ENCODE results near the gene TFAM.
"Not testable (repeated sequence)": the region's sequence is repeated elsewhere in the genome, so short reads cannot be mapped to it uniquely, and the experiment has no call there.

TFAM gene

DNA sequence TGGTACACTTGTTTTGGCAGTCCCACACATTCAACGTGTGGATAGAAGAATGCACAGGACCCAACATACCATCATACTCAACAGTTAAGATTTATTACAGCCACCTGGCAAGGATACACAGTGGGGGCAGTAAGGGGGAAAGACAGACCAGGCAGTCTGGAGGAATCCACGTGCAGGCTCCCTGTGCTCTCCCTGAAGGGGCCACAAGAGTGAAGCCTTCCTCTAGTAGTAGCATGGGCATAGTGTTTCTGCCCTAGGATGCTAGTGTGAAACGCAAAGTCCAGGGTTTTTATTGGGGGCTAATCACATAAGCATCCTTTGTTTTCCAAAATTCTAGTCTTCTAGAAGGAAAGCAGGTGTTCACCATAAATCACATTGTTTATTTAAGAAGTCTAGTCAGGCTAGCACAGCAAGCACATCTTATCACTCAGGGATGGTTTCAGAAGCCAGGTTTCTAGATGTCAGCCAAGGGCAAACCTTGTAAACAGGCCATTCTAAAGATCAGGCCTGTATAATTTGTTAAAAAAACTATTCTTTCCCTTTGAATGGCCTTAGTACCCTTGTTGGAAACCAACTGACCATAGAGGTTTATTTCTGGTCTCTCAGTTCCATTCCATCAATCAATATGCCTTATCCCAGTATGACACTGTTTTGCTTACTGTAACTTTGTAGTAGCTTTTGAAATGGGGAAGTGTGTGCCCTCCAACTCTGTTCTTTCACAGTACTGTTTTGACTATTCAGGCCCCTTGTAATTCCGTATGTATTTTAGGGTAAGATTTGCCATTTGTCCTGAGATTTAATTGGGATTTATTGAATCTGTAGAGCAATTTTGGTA lies 12.4 kb upstream of the TFAM start:
- FAIRE-seq, result no peak
- DNase-seq (ENCODE audit: insufficient read length, low spot score), result no peak

DNA sequence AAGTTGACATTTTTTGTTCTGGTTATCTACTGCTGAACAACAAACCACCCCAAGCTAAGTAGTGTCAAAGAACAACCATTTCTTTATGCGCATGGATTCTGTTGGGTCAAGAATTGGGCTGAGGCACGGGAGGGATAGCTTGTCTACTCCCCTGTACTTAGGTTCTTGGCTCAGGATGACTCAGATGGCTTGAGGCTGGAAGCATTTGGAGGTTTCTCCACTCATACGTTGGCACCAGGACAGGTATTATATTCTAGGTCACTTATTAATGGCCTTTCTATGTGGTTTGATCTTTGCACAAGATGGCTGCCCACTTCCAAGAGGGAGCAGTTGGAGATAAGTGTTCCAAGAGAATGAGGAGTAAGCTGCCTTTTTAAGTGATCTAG lies 11.8 kb upstream of the TFAM start:
- DNase-seq (ENCODE audit: insufficient read length, low spot score) (no peak), FAIRE-seq (no peak)

DNA sequence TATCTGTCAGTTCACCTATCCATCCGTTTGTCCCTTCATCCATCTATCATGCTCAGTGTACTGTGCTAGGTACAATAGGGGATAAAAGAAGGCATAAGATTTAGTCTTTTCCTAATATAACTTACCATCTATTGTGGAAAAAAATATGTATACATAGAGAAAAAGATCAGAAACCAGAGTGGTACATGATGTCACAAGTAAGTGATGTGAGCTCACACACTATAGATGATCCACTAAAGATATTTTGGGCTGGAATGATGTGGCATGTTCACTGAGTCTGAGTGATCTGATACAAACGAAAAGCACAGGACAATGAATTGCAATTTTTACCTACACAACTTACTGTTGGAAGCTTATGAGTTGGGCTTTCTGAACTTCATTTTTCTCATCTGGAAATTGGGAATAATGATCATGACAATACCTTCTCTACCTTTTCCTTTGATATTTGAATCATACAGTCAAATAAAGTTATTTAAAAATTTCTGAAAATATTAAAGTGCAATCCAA lies 2.7 kb upstream of the TFAM start:
- DNase-seq (ENCODE audit: insufficient read length, low spot score), result no peak
- FAIRE-seq, result no peak

DNA sequence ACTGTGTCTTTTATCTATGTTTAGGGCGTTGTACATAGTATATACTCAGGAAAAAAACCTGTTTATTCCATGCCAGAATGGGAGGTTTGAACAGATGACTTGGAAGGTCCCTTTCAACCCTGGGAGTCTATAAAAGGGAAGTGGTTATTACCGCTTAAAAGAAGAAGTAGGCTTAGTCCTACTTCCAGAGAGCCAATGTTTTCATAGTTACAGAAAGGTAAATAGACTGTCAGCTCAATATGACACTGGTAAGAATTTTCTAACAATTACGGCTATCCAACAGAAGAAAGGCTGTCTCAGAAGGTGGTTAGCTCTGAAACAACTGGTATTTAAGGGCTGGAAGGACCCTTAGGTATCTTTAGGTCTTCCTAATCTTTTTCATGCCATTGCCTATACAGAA lies 1.1 kb upstream of the TFAM start:
- FAIRE-seq (no peak), DNase-seq (ENCODE audit: insufficient read length, low spot score) (no peak)

DNA sequence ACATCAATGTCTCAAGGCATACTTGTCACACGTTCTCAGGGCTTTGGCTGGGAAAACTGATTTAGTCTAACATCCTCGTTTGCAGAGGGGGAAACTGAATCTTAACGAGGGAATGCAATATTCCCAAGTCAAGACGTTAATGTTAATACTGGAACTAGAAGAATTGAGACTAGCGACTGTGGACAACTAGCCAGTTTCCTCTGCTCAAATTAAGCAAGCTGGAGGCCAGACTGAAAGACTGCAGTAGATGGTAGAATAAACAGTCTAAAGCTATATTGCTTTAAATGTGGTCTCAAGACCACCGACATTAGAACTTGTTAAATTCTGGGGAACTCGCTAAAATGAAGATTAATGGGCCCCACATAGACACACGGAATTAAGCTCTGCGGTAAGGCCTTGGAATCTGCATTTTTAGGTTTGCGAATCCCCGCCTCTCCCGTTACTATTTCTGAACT lies 639 bp upstream of the TFAM start:
- FAIRE-seq, result no peak
- no peak for DNase-seq (ENCODE audit: insufficient read length, low spot score)

DNA sequence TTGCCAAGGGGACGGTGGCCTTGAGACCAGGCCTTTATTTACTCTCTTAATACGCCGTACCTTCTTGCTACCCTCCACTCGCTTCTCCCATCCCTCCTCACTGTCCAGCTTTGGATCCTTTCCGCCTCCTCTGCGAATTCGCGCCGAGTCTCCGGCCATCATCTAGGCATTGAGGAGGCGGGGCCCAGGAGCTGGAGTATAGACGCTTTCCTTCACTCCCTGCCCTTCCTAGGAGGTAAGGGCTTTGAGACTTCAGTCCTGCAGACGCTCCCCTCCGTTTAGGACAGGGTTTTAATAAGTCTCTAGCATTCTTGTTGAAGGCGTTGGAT lies 538 bp downstream of the TFAM start:
- DNase-seq (ENCODE audit: insufficient read length, low spot score) (peak; percentile 17), FAIRE-seq (no peak)

DNA sequence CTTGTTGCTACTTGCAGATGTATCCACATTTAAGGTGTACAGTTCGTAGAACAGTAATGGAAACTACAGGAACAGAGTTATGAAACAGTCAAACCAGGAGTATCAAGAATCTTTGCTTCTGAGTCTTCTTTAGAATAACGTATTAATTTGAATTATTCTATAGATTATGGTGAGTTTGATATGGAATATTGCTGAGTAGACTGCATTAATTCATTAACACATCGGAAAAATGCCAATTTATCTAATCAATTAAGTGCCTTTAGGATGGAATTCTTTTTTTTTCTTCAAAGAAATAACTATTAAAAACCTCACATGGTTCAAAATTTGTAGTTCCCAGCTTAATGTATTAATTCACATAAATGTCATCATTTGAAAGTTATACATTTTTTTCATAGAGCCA lies 3.8 kb downstream of the TFAM start:
- FAIRE-seq (no peak), DNase-seq (ENCODE audit: insufficient read length, low spot score) (no peak)

DNA sequence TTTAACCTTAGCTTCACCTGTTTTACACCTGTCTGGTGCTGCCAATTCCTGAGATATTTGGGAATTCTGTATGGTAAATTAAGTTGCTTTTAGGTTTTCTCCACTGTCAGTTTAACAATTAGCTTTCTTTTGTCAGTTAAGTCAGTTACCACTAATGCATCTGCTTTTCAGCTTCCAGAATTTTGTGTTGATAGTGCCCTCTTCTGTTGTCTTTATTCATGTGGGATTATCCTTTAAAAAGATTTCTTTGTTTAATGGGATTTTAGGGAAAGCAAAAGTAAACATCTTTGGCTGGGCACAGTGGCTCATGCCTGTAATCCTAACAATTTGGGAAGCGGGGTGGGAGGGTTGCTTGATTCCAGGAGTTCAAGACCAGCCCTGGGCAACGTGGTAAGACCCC lies 8.1 kb downstream of the TFAM start:
- FAIRE-seq (no peak), DNase-seq (ENCODE audit: insufficient read length, low spot score) (no peak)

DNA sequence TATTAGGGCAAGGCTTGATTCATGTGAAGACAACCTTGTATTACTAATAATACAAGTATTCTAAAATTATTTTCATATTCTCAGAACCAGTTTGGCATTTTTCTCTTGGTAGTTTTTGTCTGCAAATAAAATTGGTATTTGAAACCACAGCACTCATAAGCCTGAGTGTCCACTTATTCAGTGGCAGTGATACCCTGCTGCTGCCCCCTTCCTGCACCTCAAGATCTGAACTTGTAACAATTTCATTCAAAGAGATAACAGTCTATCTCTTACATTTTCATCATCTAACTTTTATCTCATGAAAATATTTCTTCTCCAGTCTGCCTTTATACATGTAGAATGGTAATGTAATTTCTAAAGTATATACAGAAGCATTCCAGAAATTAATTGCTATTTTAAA lies 9.3 kb downstream of the TFAM start:
- DNase-seq (ENCODE audit: insufficient read length, low spot score), result no peak
- FAIRE-seq, result no peak

DNA sequence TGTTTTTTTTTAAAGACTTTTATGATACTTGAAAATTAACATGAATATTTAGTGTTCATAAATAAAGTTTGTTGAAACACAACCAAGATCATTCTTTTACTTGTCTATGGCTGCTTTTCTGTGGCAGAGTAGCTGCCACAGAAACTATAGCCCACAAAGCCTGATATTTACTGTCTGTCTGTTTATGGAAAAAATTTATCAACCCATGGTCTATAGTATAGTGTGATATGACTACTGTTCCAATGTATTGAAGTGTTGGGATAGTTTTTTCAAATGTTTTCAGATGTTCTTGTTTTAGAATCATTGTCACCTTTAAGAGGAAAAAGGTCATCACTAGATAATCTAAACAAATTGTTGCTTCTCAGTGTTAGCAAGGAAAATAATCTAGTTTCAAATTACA lies 10.8 kb downstream of the TFAM start:
- DNase-seq (ENCODE audit: insufficient read length, low spot score), result no peak
- FAIRE-seq, result no peak

DNA sequence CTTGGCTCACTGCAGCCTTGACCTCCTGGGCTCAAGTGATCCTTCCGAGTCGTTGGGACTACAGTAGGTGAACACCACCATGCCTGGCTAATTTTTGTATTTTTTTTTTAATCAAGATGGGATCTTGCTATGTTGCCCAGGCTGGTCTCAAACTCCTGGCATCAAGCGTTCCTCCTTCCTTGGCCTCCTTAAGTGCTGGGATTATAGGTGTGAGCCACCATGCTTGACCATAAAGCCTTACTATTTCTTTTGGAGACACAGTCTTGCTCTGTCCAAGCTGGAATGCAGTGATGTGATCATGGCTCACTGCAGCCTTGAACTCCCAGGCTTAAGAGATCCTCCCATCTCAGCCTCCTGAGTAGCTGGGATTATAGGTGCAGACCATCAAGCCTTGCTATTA lies 12.6 kb downstream of the TFAM start:
- FAIRE-seq, result no peak
- no peak for DNase-seq (ENCODE audit: insufficient read length, low spot score)

DNA sequence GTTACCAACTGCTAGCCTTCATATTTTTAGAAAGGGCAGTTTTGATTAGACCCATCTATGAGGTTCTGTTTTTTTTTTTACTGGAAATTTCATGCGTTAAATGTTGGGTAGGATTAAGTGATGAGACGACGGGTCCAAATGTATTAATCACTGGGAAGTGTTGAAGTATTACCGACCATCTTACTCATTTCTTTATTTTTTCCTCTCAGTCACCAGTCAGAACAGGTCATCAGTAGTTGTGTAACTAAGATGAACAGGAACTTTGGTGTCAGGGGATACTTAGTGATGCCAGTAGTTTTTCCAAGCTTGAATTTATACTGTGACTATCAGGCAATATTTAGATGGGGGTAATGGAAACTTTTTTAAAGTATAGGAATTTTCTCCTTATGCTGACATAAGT lies 14.2 kb downstream of the TFAM start:
- DNase-seq (ENCODE audit: insufficient read length, low spot score) (no peak), FAIRE-seq (no peak)

DNA sequence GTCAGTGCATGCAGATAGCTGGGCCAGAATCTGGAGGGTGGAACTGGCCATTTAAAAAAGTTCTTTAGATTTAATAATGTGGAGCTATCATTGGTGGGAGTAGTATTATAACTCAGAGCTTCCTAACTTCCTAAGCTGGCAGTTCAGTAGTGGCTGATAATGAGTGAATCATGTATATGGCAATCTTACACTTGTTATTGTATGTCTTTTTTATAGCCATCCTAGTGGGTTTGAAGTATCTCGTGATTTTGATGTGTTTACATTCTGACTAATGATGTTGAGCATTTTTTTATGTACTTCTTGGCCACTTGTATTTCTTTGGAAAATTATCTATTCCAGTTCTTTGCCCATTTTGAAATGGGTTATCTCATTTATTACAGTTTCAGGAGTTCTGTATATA lies 15.4 kb downstream of the TFAM start:
- no peak for DNase-seq (ENCODE audit: insufficient read length, low spot score)
- FAIRE-seq, result no peak

DNA sequence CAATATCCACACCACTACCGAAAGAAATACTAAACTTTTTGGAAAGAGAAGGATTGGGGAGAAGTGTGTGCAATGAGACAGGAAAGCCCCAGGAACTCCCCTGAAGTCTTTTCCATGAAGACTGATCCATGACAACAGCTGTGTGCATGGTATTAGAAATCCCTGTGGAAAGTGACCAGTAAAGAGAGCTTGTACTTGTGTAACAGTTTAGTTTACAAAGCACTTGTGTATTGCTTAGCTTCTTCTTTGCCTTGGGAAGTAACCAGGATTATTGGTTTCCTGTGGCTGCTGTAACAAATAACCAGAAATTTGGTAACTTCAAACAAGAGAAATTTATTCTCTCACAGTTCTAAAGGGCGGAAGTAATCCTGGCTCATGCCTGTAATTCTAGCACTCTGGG lies 18.8 kb downstream of the TFAM start:
- DNase-seq (ENCODE audit: insufficient read length, low spot score), result no peak
- FAIRE-seq, result no peak

DNA sequence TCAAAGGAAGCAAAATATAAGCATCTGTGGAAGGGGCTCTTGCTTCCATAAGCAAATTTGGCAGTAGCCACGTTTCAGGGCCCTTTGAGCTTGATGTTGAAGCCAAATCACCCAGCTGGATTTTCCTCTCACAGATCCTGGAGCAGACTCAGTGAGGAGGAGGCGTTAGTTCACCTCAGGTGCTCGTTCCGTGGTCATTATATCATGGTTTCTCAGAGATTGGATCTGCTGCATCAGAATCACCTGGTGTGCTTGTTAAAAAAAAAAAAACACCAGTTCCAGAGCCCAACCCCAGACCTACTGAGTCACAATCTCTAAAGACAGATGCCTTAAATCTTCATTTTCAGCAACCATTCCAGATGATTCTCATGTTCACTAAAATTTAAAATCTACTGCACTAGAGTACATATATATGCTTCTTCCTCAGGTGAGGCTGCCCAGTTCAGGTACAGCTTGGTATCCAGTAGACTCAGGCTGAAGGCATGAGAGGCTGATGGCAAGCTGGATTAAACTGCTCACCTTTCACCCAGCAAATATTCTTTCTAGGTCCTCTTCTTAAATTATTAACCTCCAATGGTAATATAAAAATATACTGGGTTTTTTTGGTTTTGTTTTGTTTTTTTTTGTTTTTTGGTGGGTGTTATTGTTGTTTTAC lies 24.9 kb downstream of the TFAM start:
- FAIRE-seq (no peak), DNase-seq (ENCODE audit: insufficient read length, low spot score) (no peak)

DNA sequence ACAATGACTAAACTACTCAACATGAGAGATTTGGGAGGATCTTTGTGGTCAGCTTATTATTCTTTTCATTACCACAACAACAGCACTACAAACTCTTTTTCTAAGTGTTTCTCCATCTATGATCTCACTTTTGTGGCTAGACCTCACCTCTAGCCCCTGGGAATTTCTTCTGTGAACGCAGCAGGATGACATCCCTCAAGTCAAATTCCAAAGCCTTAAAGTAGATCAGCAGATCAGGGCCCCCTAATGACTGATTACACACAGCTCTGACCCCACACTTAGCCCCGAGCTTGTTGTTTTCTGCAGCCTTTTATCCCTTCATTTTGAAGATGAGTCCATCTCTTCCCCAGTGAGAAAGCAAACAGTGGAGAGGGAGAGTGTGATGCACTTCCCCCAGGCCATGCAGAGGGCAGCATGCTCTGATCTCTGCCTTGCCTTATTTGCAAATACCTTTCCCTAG lies 27.3 kb downstream of the TFAM start:
- DNase-seq (ENCODE audit: insufficient read length, low spot score) (no peak), FAIRE-seq (no peak)

DNA sequence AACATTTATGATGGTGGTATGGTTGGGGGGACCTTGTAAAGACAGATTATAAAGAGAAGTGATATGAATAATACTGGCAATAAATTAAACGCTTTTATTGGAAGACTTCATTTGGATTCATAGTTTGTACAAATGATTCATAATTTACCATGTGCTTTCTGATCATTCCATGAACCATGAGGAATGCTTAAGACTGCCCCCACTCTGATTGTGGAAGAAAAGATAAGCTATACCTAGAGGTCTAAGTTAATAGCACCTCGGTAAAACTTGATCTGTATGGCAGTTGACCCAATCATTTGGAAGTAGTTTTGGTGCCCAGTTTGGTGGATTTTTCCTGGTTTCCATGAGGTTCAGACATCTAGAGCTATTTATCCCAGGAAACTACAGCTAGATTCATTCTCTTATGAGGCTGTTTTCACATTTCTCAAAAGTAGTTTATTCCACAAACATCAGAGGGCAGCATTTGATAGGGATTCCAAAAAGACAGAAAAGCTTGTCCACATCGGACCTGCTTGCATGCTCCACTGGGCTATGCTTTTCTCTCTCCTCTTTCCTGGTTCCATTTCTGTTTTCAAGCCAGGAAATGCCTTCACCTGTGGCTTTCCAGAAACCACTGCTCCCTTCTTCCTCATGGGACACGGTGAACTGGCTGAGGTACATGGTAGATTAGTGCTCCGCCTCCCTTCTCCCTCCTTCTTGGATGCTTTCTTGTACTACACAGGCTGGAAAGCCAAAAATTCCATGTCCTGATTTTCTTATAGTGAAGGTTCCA lies 29.2 kb downstream of the TFAM start:
- DNase-seq (ENCODE audit: insufficient read length, low spot score), result peak; percentile 46
- no peak for FAIRE-seq

DNA sequence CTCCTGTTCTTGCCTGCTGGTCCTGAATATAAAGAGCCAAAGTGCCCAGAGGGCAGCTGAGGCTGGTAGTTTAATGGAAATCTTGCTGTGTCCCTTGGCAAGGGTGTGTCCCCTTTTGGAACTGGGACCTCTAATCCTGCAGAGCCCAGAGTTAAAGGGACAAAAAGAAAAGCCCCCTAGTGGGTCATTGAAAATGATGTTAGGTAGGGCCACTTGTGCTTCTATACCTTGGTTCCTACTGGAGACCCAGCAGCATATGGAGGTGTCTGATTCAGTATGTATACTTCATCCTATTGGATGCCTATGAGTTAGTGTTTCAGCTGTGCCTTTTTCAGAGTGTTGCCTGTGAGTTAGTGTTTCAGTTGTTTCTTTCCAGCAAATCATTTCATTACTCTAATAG lies 30.5 kb downstream of the TFAM start:
- no peak for FAIRE-seq
- no peak for DNase-seq (ENCODE audit: insufficient read length, low spot score)

DNA sequence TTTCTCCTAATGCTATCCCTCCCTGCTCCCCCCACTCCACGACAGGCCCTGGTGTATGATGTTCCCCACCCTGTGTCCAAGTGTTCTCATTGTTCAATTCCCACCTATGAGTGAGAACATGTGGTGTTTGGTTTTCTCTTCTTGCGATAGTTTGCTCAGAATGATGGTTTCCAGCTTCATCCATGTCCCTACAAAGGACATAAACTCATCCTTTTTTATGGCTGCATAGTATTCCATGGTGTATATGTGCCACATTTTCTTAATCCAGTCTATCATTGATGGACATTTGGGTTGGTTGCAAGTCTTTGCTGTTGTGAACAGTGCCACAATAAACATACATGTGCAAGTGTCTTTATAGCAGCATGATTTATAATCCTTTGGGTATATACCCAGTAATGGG lies 32.7 kb downstream of the TFAM start:
- not testable (repeated sequence) for DNase-seq (ENCODE audit: insufficient read length, low spot score); FAIRE-seq

DNA sequence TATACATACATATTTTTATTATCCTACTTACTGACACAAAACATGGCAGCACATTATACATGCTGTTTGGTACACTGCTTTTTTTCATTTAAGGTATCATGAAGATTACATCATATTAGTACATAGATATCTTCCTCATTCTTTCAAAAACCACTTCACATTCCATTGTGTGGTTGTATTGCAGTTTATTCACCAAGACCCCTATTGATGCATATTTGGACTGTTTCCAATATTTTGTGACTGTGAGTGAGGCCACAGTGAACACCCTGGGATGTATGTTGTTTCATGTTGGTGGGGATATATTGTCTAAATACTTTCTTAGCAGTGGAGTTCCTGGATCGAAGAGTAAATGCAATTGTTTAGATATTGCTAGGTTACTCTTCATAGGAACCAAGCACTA lies 39.0 kb downstream of the TFAM start:
- FAIRE-seq (no peak), DNase-seq (ENCODE audit: insufficient read length, low spot score) (no peak)

DNA sequence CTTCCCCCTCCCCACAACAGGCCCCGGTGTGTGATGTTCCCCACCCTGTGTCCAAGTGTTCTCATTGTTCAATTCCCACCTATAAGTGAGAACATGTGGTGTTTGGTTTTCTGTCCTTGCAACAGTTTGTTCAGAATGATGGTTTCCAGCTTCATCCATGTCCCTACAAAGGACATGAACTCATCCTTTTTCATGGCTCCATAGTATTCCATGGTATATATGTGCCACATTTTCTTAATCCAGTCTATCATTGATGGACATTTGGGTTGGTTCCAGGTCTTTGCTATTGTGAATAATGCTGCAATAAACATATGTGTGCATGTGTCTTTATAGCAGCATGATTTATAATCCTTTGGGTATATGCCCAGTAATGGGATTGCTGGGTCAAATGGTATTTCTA lies 43.2 kb downstream of the TFAM start:
- DNase-seq (ENCODE audit: insufficient read length, low spot score); FAIRE-seq: not testable (repeated sequence)
